ENCODE results near the gene INSYN2B. TPM values are rescaled to one million over a fixed set of nuclear protein-coding genes. Genes with fewer than 3 reads are reported as not detected.

INSYN2B gene
- total RNA-seq, 1 experiment from 2014 or later: not detected

DNA sequence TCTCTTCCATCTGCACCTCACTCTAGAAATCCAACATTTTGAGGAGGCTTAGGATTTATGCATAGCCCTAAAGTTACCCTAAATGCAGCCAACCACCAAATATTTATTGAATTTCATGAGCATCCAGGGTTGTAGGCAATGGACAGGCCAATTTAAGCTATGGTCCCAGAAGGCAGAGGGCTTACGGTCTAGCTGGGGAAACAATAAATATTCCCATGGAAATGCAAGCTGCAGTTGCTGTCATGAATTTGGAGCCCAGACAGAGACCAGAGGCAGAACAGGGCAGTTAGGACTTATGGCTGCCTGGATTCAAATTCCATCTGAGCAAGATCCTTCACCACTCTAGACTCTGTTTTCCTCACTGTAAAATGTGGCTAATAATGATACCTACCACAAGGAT is 9.1 kb upstream of the INSYN2B start:
- POLR2A ChIA-PET: no interaction called here
- CTCF ChIA-PET: interaction anchor here (1.0 kb wide), 1 partner anchor 9 kb away, joined by 4 read pairs; the partner anchor contains the start of gene INSYN2B
- TF ChIP-seq JAZF1 (CRISPR knock-in tag; IDR thresholded peaks at IDR 0.05): no peak
- TF ChIP-seq ELF4 (CRISPR knock-in tag; IDR thresholded peaks at IDR 0.05; ENCODE audit: low read depth): no peak
- TF ChIP-seq ETV6 (CRISPR knock-in tag; IDR thresholded peaks at IDR 0.05): no peak
- TF ChIP-seq, protein P1, sequence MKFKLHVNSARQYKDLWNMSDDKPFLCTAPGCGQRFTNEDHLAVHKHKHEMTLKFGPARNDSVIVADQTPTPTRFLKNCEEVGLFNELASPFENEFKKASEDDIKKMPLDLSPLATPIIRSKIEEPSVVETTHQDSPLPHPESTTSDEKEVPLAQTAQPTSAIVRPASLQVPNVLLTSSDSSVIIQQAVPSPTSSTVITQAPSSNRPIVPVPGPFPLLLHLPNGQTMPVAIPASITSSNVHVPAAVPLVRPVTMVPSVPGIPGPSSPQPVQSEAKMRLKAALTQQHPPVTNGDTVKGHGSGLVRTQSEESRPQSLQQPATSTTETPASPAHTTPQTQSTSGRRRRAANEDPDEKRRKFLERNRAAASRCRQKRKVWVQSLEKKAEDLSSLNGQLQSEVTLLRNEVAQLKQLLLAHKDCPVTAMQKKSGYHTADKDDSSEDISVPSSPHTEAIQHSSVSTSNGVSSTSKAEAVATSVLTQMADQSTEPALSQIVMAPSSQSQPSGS (CRISPR knock-in tag; IDR thresholded peaks at IDR 0.05; ENCODE audit: borderline replicate concordance, low read depth): no peak
- TF ChIP-seq ZNF219 (CRISPR knock-in tag; IDR thresholded peaks at IDR 0.05; ENCODE audit: borderline replicate concordance): no peak
- TF ChIP-seq ZNF232 (CRISPR knock-in tag; IDR thresholded peaks at IDR 0.05): no peak
- TF ChIP-seq, protein P2, sequence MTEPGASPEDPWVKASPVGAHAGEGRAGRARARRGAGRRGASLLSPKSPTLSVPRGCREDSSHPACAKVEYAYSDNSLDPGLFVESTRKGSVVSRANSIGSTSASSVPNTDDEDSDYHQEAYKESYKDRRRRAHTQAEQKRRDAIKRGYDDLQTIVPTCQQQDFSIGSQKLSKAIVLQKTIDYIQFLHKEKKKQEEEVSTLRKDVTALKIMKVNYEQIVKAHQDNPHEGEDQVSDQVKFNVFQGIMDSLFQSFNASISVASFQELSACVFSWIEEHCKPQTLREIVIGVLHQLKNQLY (CRISPR knock-in tag; IDR thresholded peaks at IDR 0.05): no peak
- no peak for TF ChIP-seq SOX15 (CRISPR knock-in tag; IDR thresholded peaks at IDR 0.05)
- TF ChIP-seq EMX1 (CRISPR knock-in tag; IDR thresholded peaks at IDR 0.05): no peak
- TF ChIP-seq, protein P3, sequence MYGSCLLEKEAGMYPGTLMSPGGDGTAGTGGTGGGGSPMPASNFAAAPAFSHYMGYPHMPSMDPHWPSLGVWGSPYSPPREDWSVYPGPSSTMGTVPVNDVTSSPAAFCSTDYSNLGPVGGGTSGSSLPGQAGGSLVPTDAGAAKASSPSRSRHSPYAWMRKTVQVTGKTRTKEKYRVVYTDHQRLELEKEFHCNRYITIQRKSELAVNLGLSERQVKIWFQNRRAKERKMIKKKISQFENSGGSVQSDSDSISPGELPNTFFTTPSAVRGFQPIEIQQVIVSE (CRISPR knock-in tag; IDR thresholded peaks at IDR 0.05; ENCODE audit: borderline replicate concordance): no peak
- TF ChIP-seq, protein P4, sequence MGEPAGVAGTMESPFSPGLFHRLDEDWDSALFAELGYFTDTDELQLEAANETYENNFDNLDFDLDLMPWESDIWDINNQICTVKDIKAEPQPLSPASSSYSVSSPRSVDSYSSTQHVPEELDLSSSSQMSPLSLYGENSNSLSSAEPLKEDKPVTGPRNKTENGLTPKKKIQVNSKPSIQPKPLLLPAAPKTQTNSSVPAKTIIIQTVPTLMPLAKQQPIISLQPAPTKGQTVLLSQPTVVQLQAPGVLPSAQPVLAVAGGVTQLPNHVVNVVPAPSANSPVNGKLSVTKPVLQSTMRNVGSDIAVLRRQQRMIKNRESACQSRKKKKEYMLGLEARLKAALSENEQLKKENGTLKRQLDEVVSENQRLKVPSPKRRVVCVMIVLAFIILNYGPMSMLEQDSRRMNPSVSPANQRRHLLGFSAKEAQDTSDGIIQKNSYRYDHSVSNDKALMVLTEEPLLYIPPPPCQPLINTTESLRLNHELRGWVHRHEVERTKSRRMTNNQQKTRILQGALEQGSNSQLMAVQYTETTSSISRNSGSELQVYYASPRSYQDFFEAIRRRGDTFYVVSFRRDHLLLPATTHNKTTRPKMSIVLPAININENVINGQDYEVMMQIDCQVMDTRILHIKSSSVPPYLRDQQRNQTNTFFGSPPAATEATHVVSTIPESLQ (CRISPR knock-in tag; IDR thresholded peaks at IDR 0.05): no peak
- TF ChIP-seq GABPB1 (CRISPR knock-in tag; IDR thresholded peaks at IDR 0.05): no peak
- no peak for TF ChIP-seq CREB1 (CRISPR knock-in tag; IDR thresholded peaks at IDR 0.05)
- TF ChIP-seq, protein P5, sequence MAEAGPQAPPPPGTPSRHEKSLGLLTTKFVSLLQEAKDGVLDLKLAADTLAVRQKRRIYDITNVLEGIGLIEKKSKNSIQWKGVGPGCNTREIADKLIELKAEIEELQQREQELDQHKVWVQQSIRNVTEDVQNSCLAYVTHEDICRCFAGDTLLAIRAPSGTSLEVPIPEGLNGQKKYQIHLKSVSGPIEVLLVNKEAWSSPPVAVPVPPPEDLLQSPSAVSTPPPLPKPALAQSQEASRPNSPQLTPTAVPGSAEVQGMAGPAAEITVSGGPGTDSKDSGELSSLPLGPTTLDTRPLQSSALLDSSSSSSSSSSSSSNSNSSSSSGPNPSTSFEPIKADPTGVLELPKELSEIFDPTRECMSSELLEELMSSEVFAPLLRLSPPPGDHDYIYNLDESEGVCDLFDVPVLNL (CRISPR knock-in tag; IDR thresholded peaks at IDR 0.05; ENCODE audit: borderline replicate concordance, low read depth): no peak
- TF ChIP-seq SMAD3 (CRISPR knock-in tag; IDR thresholded peaks at IDR 0.05; ENCODE audit: borderline replicate concordance): no peak
- no peak for TF ChIP-seq FOXJ3 (CRISPR knock-in tag; IDR thresholded peaks at IDR 0.05; ENCODE audit: borderline replicate concordance)
- TF ChIP-seq, protein P6, sequence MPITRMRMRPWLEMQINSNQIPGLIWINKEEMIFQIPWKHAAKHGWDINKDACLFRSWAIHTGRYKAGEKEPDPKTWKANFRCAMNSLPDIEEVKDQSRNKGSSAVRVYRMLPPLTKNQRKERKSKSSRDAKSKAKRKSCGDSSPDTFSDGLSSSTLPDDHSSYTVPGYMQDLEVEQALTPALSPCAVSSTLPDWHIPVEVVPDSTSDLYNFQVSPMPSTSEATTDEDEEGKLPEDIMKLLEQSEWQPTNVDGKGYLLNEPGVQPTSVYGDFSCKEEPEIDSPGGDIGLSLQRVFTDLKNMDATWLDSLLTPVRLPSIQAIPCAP (CRISPR knock-in tag; IDR thresholded peaks at IDR 0.05): no peak
- TF ChIP-seq, protein P7, sequence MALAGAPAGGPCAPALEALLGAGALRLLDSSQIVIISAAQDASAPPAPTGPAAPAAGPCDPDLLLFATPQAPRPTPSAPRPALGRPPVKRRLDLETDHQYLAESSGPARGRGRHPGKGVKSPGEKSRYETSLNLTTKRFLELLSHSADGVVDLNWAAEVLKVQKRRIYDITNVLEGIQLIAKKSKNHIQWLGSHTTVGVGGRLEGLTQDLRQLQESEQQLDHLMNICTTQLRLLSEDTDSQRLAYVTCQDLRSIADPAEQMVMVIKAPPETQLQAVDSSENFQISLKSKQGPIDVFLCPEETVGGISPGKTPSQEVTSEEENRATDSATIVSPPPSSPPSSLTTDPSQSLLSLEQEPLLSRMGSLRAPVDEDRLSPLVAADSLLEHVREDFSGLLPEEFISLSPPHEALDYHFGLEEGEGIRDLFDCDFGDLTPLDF (CRISPR knock-in tag; IDR thresholded peaks at IDR 0.05): no peak

More for the DNA sequence above, 9.1 kb upstream of the INSYN2B start:
- ATAC-seq (no peak), DNase-seq (ENCODE audit: low spot score) (no peak)
- Mint-ChIP-seq H3K4me3 (no peak overlapping the region), H3K27ac (no peak overlapping the region), H3K36me3 (no peaks in the 10 kb centered on the region), H3K4me1 (0 out of 2 replicates have a peak, but pooled peaks cover 3% of the 10 kb centered on the region), H3K27me3 (ENCODE audit: low read depth) (no peaks in the 10 kb centered on the region), H3K9me3 (no peaks in the 10 kb centered on the region)

All from WTC11 (cell line).